ENCODE measurements around the gene COPS7B. TPM values are rescaled to one million over a fixed set of nuclear protein-coding genes. Genes with fewer than 3 reads are reported as not detected.

COPS7B gene
- total and polyA plus RNA-seq, 4 experiments from 2014 or later, result 30.2 to 57.9 (median 43.0) TPM

GRCh38 chr2:231810905-231811304 lies 24.7 kb downstream of the COPS7B start:
- Mint-ChIP-seq H3K27me3 (no peaks in the 10 kb centered on the region), H3K27ac (peak overlapping the region in 1 of 7 donors; percentile 57), H3K9me3 (peaks cover 0 to 2% (median 0%) of the 10 kb centered on the region in 8 donors), H3K36me3 (peaks cover 52 to 68% of the 10 kb centered on the region in 2 donors), H3K4me1 (no peaks in the 10 kb centered on the region), H3K4me3 (no peak overlapping the region)
- POLR2A ChIA-PET (ENCODE audit: partially characterized antibody), result no interaction called here
- peaks cover 24% of the 10 kb centered on the region for H3K36me3 ChIP-seq (ENCODE audit: insufficient read depth, low read length)
- no peak overlapping the region for H3K27ac ChIP-seq (ENCODE audit: low read depth, low read length)
- intact Hi-C loops (cut with micrococcal nuclease), result no loop called here
- H3K9me3 ChIP-seq (ENCODE audit: control insufficient read depth in 1 of 2, low read length in 2 of 2), result no peaks in the 10 kb centered on the region
- no peak for DNase-seq
- H3K4me3 ChIP-seq (ENCODE audit: low read length in 2 of 2), result no peak overlapping the region
- H3K27me3 ChIP-seq (ENCODE audit: insufficient read depth, low read length), result no peaks in the 10 kb centered on the region
- CTCF ChIA-PET (ENCODE audit: partially characterized antibody), result interaction anchor here (1.0 kb wide), 1 partner anchor 10 kb away, joined by 5 read pairs; no protein-coding TSS in a partner anchor
- H3K4me1 ChIP-seq (ENCODE audit: insufficient read depth, low read length), result no peaks in the 10 kb centered on the region

DNA sequence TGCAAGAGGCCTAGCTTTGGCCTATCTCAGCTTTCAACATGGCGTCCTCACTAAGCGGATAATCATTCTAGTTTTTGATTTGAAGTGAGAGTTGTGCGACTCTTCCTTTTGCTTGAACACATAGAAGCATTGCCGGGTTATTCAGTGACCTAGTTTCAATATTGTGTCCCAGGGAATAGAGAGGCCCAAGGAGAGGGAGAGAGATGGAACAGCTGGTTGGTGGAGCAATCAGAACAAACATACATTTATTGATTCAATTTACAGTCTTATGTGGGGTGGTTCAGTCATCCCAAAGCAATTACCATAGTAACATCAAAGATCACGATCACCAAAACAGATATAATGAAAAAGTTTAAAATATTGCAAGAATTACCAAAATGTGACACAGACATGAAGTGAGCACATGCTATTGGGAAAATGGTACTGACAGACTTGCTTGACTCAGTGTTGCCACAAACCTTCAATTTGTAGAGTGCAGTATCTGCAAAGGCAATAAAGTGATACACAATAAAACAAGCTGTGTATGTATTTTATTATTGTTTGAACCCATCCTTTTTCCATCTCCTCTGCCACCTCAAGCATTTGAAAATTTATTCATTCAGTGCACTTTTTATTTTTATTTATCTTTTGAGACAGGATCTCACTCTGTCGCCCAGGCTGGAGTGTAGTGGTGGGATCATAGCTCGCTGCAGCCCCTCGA lies 30.2 kb downstream of the COPS7B start:
- H3K4me1 Mint-ChIP-seq, result no peaks in the 10 kb centered on the region
- no peaks in the 10 kb centered on the region for H3K9me3 ChIP-seq (ENCODE audit: control insufficient read depth in 1 of 2, low read length in 2 of 2)
- ChIA-PET CTCF (ENCODE audit: partially characterized antibody) (interaction anchor here (2.1 kb wide), 1 partner anchor 16 kb away, joined by 6 read pairs; no protein-coding TSS in a partner anchor), POLR2A (ENCODE audit: partially characterized antibody) (no interaction called here)
- H3K4me3 ChIP-seq (ENCODE audit: low read length in 2 of 2), result no peak overlapping the region
- H3K27me3 Mint-ChIP-seq, result peaks cover 0 to 4% of the 10 kb centered on the region in 2 donors
- intact Hi-C loops (cut with micrococcal nuclease), result no loop called here
- no peak overlapping the region for H3K27ac Mint-ChIP-seq
- no peak for DNase-seq
- peaks cover 0 to 2% (median under 1%) of the 10 kb centered on the region in 8 donors for H3K9me3 Mint-ChIP-seq
- no peaks in the 10 kb centered on the region for H3K4me1 ChIP-seq (ENCODE audit: insufficient read depth, low read length)
- H3K36me3 ChIP-seq (ENCODE audit: insufficient read depth, low read length), result no peaks in the 10 kb centered on the region
- no peak overlapping the region for H3K4me3 Mint-ChIP-seq
- no peak overlapping the region for H3K27ac ChIP-seq (ENCODE audit: low read depth, low read length)
- H3K36me3 Mint-ChIP-seq, result peaks cover 20 to 31% of the 10 kb centered on the region in 2 donors
- H3K27me3 ChIP-seq (ENCODE audit: insufficient read depth, low read length), result no peaks in the 10 kb centered on the region

DNA sequence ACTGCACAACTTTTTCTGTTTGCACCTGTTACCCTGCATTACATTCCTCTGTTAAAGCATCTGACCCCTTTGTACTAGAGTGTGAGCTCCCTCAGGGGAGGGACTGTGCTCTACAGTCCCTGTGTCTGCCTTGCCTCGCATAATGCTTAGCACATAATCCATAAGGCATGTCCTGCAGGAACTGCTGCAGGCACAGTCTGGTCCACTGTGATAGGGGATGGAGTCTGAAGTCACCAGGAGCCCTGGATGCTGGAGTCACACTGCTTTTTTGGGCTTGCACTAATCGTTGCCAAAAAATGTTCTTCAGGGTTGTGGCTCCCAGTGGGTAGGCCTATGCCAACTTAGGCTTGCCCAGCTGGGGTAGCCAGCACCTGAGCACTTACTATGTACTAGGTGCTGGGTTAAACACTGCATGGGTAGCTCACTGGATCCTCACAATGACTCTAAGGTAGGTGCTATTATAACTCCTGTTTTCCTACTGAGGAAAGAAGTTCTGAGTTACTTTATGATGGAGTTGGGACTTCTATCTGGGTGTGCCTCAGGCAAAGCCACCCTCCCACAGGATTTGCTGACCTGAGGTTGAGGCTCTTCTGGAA lies 33.3 kb downstream of the COPS7B start:
- H3K4me3 ChIP-seq (ENCODE audit: low read length in 2 of 2), result no peak overlapping the region
- Mint-ChIP-seq H3K27me3 (peaks cover 3 to 4% of the 10 kb centered on the region in 2 donors), H3K36me3 (peaks cover 4 to 11% of the 10 kb centered on the region in 2 donors), H3K9me3 (peaks cover 0 to 12% (median 0%) of the 10 kb centered on the region in 8 donors), H3K27ac (peak overlapping the region in 1 of 7 donors; percentile 26), H3K4me3 (no peak overlapping the region), H3K4me1 (no peaks in the 10 kb centered on the region)
- H3K27ac ChIP-seq (ENCODE audit: low read depth, low read length), result no peak overlapping the region
- no peaks in the 10 kb centered on the region for H3K4me1 ChIP-seq (ENCODE audit: insufficient read depth, low read length)
- H3K36me3 ChIP-seq (ENCODE audit: insufficient read depth, low read length), result no peaks in the 10 kb centered on the region
- intact Hi-C loops (cut with micrococcal nuclease), result no loop called here
- ChIA-PET POLR2A (ENCODE audit: partially characterized antibody) (no interaction called here), CTCF (ENCODE audit: partially characterized antibody) (no interaction called here)
- H3K27me3 ChIP-seq (ENCODE audit: insufficient read depth, low read length), result no peaks in the 10 kb centered on the region
- no peak for DNase-seq
- no peaks in the 10 kb centered on the region for H3K9me3 ChIP-seq (ENCODE audit: control insufficient read depth in 1 of 2, low read length in 2 of 2)

- Histone ChIP-seq H3K27me3 (ENCODE audit: insufficient read depth, low read length) (no peaks in the 10 kb centered on the region), H3K9me3 (ENCODE audit: control insufficient read depth in 1 of 2, low read length in 2 of 2) (no peaks in the 10 kb centered on the region), H3K36me3 (ENCODE audit: insufficient read depth, low read length) (no peaks in the 10 kb centered on the region), H3K4me1 (ENCODE audit: insufficient read depth, low read length) (no peaks in the 10 kb centered on the region), H3K27ac (ENCODE audit: low read depth, low read length) (no peak overlapping the region), H3K4me3 (ENCODE audit: low read length in 2 of 2) (no peak overlapping the region)
- Mint-ChIP-seq H3K4me3 (no peak overlapping the region), H3K36me3 (peaks cover 0 to 5% of the 10 kb centered on the region in 2 donors), H3K4me1 (no peaks in the 10 kb centered on the region), H3K27me3 (peaks cover 3 to 4% of the 10 kb centered on the region in 2 donors), H3K9me3 (peaks cover 0 to 12% (median 0%) of the 10 kb centered on the region in 8 donors), H3K27ac (no peak overlapping the region)
- ChIA-PET POLR2A (ENCODE audit: partially characterized antibody) (no interaction called here), CTCF (ENCODE audit: partially characterized antibody) (interaction anchor here (0.8 kb wide), 1 partner anchor 20 kb away, joined by 3 read pairs; no protein-coding TSS in a partner anchor)
- no peak for DNase-seq
- intact Hi-C loops (cut with micrococcal nuclease), result no loop called here
These were observed 34.6 kb downstream of the COPS7B start for GRCh38 chr2:231820786-231821303.

DNA sequence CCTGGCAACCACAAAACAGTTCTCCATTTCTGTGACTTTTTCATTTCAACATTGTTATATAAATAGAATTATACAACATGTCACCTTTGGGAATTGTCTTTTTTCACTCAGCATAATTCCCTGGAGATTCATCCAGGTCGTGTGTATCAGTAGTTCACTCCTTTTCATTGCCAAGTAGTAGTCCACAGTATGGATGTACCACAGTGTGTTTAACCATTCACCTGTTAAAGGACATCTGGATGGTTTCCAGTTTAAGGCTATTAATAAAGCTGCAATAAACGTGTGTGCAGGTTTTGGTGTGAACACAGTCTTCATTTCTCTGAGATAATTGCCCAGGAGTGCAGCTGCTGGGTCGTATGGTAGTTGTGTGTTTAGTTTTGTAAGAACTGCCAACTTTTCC lies 35.7 kb downstream of the COPS7B start:
- no peaks in the 10 kb centered on the region for H3K36me3 Mint-ChIP-seq
- peaks cover 0 to 12% (median 0%) of the 10 kb centered on the region in 8 donors for H3K9me3 Mint-ChIP-seq
- DNase-seq, result no peak
- POLR2A ChIA-PET (ENCODE audit: partially characterized antibody), result no interaction called here
- H3K36me3 ChIP-seq (ENCODE audit: insufficient read depth, low read length), result no peaks in the 10 kb centered on the region
- intact Hi-C loops (cut with micrococcal nuclease), result no loop called here
- H3K27me3 ChIP-seq (ENCODE audit: insufficient read depth, low read length), result no peaks in the 10 kb centered on the region
- no peaks in the 10 kb centered on the region for H3K4me1 ChIP-seq (ENCODE audit: insufficient read depth, low read length)
- H3K4me3 Mint-ChIP-seq, result no peak overlapping the region
- no peak overlapping the region for H3K27ac ChIP-seq (ENCODE audit: low read depth, low read length)
- CTCF ChIA-PET (ENCODE audit: partially characterized antibody), result no interaction called here
- no peak overlapping the region for H3K27ac Mint-ChIP-seq
- no peak overlapping the region for H3K4me3 ChIP-seq (ENCODE audit: low read length in 2 of 2)
- H3K9me3 ChIP-seq (ENCODE audit: control insufficient read depth in 1 of 2, low read length in 2 of 2), result no peaks in the 10 kb centered on the region
- no peaks in the 10 kb centered on the region for H3K4me1 Mint-ChIP-seq
- H3K27me3 Mint-ChIP-seq, result peaks cover 3 to 4% of the 10 kb centered on the region in 2 donors

DNA sequence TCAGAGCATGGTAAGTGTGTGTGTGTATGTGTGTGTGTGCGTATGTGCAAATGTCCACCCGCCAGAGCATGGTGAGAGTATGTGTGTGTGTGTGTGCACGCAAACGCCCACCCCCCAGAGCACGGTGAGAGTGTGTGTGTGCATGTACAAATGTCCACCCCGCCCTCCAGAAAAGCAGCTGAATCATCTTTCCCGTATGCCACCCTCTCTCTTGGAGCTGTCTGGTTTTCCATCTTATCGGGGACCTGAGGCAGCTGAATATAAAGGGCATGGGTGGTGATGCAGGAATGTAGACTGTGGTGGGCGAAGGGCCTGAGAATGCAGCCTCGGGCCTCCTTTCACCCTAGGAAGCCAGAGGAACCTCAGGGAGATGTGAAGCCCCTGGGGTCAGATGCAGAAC lies 66.9 kb downstream of the COPS7B start:
- Histone ChIP-seq H3K27ac (ENCODE audit: low read depth, low read length) (no peak overlapping the region), H3K4me1 (ENCODE audit: insufficient read depth, low read length) (no peaks in the 10 kb centered on the region), H3K27me3 (ENCODE audit: insufficient read depth, low read length) (no peaks in the 10 kb centered on the region), H3K9me3 (ENCODE audit: control insufficient read depth in 1 of 2, low read length in 2 of 2) (no peaks in the 10 kb centered on the region), H3K36me3 (ENCODE audit: insufficient read depth, low read length) (no peaks in the 10 kb centered on the region), H3K4me3 (ENCODE audit: low read length in 2 of 2) (no peak overlapping the region)
- no peak overlapping the region for H3K4me3 Mint-ChIP-seq
- no peaks in the 10 kb centered on the region for H3K36me3 Mint-ChIP-seq
- intact Hi-C loops (cut with micrococcal nuclease), result no loop called here
- no peak for DNase-seq
- peaks cover 0 to 4% (median under 1%) of the 10 kb centered on the region in 4 donors for H3K4me1 Mint-ChIP-seq
- H3K27me3 Mint-ChIP-seq, result peaks cover 13 to 15% of the 10 kb centered on the region in 2 donors
- no peaks in the 10 kb centered on the region for H3K9me3 Mint-ChIP-seq
- ChIA-PET CTCF (ENCODE audit: partially characterized antibody) (interaction anchor here (0.6 to 1.5 kb wide), 8 partner anchors 9 to 1090 kb away, joined by 3 to 5 read pairs (median 3); no protein-coding TSS in a partner anchor), POLR2A (ENCODE audit: partially characterized antibody) (no interaction called here)
- peak overlapping the region in 1 of 7 donors; percentile 38 for H3K27ac Mint-ChIP-seq

- ChIA-PET CTCF (ENCODE audit: partially characterized antibody) (interaction anchor here (1.3 to 1.5 kb wide), 3 partner anchors 9 to 26 kb away, joined by 3 to 5 read pairs (median 4); no protein-coding TSS in a partner anchor), POLR2A (ENCODE audit: partially characterized antibody) (no interaction called here)
- DNase-seq, result no peak
- no peak overlapping the region for H3K27ac Mint-ChIP-seq
- H3K27ac ChIP-seq (ENCODE audit: low read depth, low read length), result no peak overlapping the region
- no peaks in the 10 kb centered on the region for H3K9me3 Mint-ChIP-seq
- intact Hi-C loops (cut with micrococcal nuclease), result no loop called here
- H3K9me3 ChIP-seq (ENCODE audit: control insufficient read depth in 1 of 2, low read length in 2 of 2), result no peaks in the 10 kb centered on the region
- H3K36me3 ChIP-seq (ENCODE audit: insufficient read depth, low read length), result no peaks in the 10 kb centered on the region
- no peak overlapping the region for H3K4me3 Mint-ChIP-seq
- H3K4me3 ChIP-seq (ENCODE audit: low read length in 2 of 2), result no peak overlapping the region
- peaks cover 13 to 15% of the 10 kb centered on the region in 2 donors for H3K27me3 Mint-ChIP-seq
- no peaks in the 10 kb centered on the region for H3K27me3 ChIP-seq (ENCODE audit: insufficient read depth, low read length)
- H3K4me1 ChIP-seq (ENCODE audit: insufficient read depth, low read length), result no peaks in the 10 kb centered on the region
- no peaks in the 10 kb centered on the region for H3K36me3 Mint-ChIP-seq
- H3K4me1 Mint-ChIP-seq, result peaks cover 0 to 4% (median under 1%) of the 10 kb centered on the region in 4 donors
These were observed 68.4 kb downstream of the COPS7B start for GRCh38 chr2:231854616-231855125.

Data from CD4-positive, alpha-beta memory T cell (primary cell).